HG02678 (cell line): Measurements from ENCODE around the gene ZYG11A.
"Not testable (repeated sequence)": the region's sequence is repeated elsewhere in the genome, so short reads cannot be mapped to it uniquely, and the experiment has no call there.

Source experiments
- ATAC-seq: cut with Tn5 transposase; IDR thresholded peaks from one replicate; pipeline ENCODE4 v1.9.1; 2021; ENCODE audit warnings: mild to moderate bottlenecking, moderate library complexity; ENCODE audit not compliant: unreplicated experiment

The ZYG11A gene

GRCh38 chr1:52842643-52843310, at the start of gene ZYG11A:
Gene ZYG11A, plus strand, starts transcription at chr1:52842760. Its CDS starts 124 bp downstream, at chr1:52842884.
- ATAC-seq, result peak; percentile 57

DNA sequence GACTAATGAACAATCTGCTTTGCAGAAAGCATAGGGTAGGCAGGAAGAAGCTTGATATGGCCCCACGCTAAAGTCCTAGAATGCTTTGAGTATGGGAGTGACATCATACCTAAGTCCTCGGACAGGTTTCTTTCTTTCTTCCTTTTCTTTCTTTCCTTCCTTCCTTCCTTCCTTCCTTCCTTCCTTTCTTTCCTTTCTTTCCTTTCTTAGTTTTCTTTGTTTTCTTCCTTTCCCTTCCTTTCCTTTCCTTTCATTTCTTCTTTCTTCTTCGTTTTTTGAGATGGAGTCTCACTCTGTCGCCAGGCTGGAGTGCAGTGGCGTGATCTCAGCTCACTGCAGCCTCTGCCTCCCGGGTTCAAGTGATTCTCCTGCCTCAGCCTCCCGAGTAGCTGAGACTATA, 48.8 kb upstream of the ZYG11A start:
- ATAC-seq, result not testable (repeated sequence)

- no peak for ATAC-seq
Observed at GRCh38 chr1:52795464-52795863, 47.1 kb upstream of the ZYG11A start.

GRCh38 chr1:52798331-52798730, 44.2 kb upstream of the ZYG11A start:
- ATAC-seq, result no peak

- no peak for ATAC-seq
Observed at GRCh38 chr1:52801011-52801410, 41.5 kb upstream of the ZYG11A start.

DNA sequence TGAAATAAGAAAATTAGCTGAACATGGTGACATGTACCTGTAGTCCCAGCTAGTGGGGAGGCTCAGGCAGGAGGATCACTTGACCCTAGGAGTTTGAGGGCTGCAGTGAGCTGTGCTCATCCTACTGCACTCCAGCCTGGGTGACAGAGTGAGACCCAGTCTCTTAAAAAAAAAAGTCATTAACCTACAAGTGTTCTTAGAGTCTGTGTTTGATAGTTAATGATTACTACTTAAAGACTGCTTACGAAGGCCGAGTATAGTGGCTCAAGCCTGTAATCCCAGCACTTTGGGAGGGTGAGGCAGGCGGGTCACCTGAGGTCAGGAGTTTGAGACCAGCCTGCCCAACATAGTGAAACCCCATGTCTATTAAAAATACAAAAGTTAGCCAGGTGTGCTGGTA, 38.5 kb upstream of the ZYG11A start:
- ATAC-seq, result not testable (repeated sequence)

DNA sequence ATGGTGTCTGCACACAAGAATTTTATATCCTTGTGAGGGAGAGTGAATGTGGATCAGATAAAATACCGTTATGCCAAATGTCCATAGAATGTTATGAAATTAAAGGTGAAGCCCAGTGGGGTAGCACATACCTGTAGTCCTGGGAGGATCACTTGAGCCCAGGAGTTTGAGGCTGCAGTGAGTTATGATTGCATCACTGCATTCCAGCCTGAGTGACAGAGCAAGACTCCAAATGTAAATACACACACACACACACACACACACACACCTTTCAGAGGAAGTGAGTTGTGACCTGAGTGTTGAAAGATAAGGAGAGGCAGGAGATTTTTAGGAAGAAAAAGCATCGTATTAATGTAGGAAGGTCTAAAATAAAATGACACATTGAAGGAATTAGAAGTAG, 28.1 kb upstream of the ZYG11A start:
- no peak for ATAC-seq

GRCh38 chr1:52820830-52821229, 21.7 kb upstream of the ZYG11A start:
- ATAC-seq, result not testable (repeated sequence)

DNA sequence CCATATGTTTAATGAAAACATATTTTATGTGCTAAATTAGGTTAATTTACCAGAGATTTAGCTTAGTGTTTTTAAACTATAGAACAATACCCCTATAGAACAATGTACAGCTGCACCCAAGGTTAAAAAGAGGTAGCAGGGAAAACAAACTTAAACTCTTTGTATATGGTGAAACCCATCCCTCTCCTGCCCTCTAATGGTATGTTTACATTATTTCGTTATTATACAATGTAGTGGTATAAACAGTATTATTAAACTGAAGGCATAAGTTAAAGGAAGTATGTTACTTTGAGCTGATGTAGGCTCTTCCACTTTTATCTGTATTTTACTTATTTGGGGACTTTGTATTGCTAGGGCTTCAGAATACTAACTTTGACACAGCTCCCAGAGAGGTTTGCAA, 16.7 kb upstream of the ZYG11A start:
- no peak for ATAC-seq

- no peak for ATAC-seq
Observed at GRCh38 chr1:52834798-52835197, 7.8 kb upstream of the ZYG11A start.

- ATAC-seq, result no peak
Observed at GRCh38 chr1:52836035-52836434, 6.5 kb upstream of the ZYG11A start.

- ATAC-seq, result not testable (repeated sequence)
Observed at GRCh38 chr1:52839175-52839574, 3.4 kb upstream of the ZYG11A start.

DNA sequence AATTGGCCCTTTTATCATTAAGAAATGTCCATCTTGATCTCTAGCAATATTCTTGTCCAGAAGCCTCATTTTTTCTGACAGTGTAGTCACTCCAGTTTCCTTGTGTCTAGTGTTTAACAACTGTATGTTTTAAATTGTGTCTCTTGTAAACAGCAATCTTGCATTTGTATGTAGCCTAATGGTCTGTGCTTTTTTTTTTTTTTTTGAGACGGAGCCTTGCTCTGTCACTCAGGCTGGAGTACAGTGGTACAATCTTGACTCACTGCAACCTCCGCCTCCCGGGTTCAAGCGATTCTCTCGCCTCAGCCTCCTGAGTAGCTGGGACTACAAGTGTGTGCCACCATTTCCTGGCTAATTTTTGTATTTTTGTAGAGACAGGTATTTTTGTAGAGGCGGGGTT, 2.6 kb downstream of the ZYG11A start:
- ATAC-seq, result not testable (repeated sequence)

- ATAC-seq, result no peak
Observed at GRCh38 chr1:52848423-52848822, 5.9 kb downstream of the ZYG11A start.

DNA sequence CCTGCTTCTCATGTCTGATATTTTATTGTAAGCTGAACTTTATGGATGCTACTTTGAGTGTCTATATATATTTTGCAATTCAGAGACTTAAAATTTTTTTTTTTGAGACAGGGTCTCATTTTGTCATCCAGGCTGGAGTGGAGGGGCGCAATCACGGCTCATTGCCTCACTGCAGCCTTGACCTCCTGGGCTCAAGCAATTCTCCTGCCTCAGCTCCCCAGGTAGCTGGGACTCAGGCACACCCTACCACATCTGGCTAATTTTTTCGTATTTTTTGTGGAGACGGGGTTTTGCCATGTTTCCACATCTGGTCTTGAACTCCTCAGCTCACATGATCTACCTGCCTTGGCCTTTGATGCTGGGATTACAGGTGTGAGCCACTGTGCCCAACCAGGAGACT, 8.4 kb downstream of the ZYG11A start:
- ATAC-seq, result no peak

GRCh38 chr1:52852854-52853253, 10.3 kb downstream of the ZYG11A start:
- ATAC-seq, result no peak

GRCh38 chr1:52855584-52855983, 13.0 kb downstream of the ZYG11A start:
- ATAC-seq, result no peak

DNA sequence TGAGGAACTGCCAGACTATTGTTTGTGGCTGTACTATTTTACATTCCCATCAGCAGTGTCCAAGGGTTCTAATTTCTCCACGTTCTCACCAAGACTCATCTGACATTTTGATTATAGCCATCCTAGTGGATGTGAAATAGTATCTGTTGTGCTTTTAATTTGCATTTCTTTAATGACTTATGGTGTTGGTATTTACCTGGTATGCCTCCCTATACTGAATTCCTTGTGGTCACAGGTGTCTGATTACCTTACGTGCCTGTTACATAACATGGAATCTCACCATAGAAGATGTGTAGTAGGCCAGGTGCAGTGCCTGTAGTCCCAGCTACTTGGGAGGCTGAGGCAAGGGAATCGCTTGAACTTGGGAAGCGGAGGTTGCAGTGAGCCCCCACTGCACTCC, 13.5 kb downstream of the ZYG11A start:
- no peak for ATAC-seq

DNA sequence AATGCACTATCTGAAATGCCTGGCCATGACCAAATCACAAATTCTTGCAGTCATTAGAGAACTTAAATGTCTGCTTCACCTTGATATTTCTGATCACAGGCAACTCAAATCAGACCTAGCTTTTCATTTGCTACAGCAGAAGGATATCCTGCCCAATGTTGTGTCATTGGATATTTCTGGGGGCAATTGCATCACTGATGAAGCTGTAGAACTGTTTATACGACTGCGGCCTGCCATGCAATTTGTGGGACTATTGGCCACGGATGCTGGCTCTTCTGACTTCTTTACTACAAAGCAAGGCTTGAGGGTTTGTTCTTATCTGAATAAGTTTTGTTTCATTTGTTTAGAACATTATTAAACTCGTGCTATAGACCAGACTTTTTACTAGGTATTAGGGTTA, 14.9 kb downstream of the ZYG11A start:
- no peak for ATAC-seq

DNA sequence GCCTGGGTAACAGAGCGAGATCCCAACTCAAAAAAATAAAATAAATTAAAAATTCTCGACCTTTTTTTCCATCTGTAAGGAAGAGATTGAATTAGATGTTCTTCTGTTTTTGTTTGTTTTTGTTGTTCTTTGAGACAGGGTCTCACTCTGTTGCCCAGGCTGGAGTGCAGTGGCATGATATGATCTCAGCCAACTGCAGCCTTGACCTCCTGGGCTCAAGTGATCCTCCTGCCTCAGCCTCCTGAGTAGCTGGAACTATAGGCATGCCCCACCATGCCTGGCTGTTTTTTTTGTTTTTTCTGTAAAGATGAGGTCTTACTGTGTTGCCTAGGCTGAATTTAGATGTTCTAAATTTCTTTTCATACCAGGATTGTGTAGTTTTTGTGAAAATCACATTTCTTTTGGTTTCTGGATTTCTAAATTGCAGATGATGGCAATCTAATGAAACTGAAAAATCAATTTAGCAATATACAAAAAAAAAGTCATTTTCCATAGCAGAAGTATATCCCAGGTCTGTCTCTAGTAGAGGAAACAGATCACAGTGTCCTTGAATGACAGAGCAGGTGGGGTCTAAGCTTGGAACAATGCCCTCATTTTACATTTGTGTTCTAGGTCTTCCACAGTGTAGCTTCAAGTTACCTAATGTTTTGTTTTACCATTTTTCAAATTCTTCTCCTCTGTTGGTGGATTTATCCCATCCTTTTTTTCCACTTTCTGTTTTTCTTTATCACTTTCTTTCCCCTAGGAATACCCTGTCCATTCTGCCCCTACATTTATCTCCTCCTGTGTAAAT, 20.3 kb downstream of the ZYG11A start:
- no peak for ATAC-seq

- peak; percentile 86 for ATAC-seq
Observed at GRCh38 chr1:52867087-52867863, 24.7 kb downstream of the ZYG11A start.

GRCh38 chr1:52869727-52870126, 27.2 kb downstream of the ZYG11A start:
- ATAC-seq, result not testable (repeated sequence)
